Astrocyte of the hippocampus (primary cell): ENCODE results near the gene BDKRB1.
A peak's percentile ranks its signal among the peaks of the same experiment; 100 is the strongest.

ENCODE experiments used
- DNase-seq: peaks from one replicate; pipeline ENCODE4 v3.0.0; 2011; ENCODE audit warnings: low read depth, low spot score

The BDKRB1 gene

GRCh38 chr14:96279564-96279963, 23.6 kb downstream of the BDKRB1 start:
- peak; percentile 32 for DNase-seq

- no peak for DNase-seq
Measured at GRCh38 chr14:96280104-96280503, 24.1 kb downstream of the BDKRB1 start.

- DNase-seq, result no peak
Measured at GRCh38 chr14:96281486-96281885, 25.5 kb downstream of the BDKRB1 start.

GRCh38 chr14:96284008-96284407, 28.0 kb downstream of the BDKRB1 start:
- no peak for DNase-seq

GRCh38 chr14:96284430-96284829, 28.4 kb downstream of the BDKRB1 start:
- no peak for DNase-seq

GRCh38 chr14:96285667-96286066, 29.7 kb downstream of the BDKRB1 start:
- no peak for DNase-seq

GRCh38 chr14:96286251-96286650, 30.2 kb downstream of the BDKRB1 start:
- no peak for DNase-seq

- no peak for DNase-seq
Measured at GRCh38 chr14:96287856-96288255, 31.8 kb downstream of the BDKRB1 start.

GRCh38 chr14:96294246-96294645, 38.2 kb downstream of the BDKRB1 start:
- no peak for DNase-seq

GRCh38 chr14:96297000-96297399, 41.0 kb downstream of the BDKRB1 start:
- DNase-seq, result peak; percentile 14

- DNase-seq, result no peak
Measured at GRCh38 chr14:96297997-96298515, 42.0 kb downstream of the BDKRB1 start.

GRCh38 chr14:96299441-96299840, 43.4 kb downstream of the BDKRB1 start:
- DNase-seq, result no peak

GRCh38 chr14:96303981-96304380, 48.0 kb downstream of the BDKRB1 start:
- DNase-seq, result no peak

GRCh38 chr14:96304956-96305355, 48.9 kb downstream of the BDKRB1 start:
- DNase-seq, result no peak

- DNase-seq, result no peak
Measured at GRCh38 chr14:96307434-96307833, 51.4 kb downstream of the BDKRB1 start.

GRCh38 chr14:96309133-96309895, 53.3 kb downstream of the BDKRB1 start:
- no peak for DNase-seq

- DNase-seq, result no peak
Measured at GRCh38 chr14:96309896-96310330, 53.9 kb downstream of the BDKRB1 start.

- DNase-seq, result no peak
Measured at GRCh38 chr14:96310906-96311305, 54.9 kb downstream of the BDKRB1 start.
